OCI-M1 (cell line): ENCODE data around the gene COG1.
A peak's percentile ranks its signal among the peaks of the same experiment; 100 is the strongest.

Experiments
- DNase-seq: peaks from one replicate; lab custom pipeline; 2025; lab: John Stamatoyannopoulos, UW

COG1 gene

GRCh38 chr17:73172252-73172651 is 20.6 kb upstream of the COG1 start:
- no peak for DNase-seq

- no peak for DNase-seq
Measured at GRCh38 chr17:73174126-73174525, 18.7 kb upstream of the COG1 start.

DNA sequence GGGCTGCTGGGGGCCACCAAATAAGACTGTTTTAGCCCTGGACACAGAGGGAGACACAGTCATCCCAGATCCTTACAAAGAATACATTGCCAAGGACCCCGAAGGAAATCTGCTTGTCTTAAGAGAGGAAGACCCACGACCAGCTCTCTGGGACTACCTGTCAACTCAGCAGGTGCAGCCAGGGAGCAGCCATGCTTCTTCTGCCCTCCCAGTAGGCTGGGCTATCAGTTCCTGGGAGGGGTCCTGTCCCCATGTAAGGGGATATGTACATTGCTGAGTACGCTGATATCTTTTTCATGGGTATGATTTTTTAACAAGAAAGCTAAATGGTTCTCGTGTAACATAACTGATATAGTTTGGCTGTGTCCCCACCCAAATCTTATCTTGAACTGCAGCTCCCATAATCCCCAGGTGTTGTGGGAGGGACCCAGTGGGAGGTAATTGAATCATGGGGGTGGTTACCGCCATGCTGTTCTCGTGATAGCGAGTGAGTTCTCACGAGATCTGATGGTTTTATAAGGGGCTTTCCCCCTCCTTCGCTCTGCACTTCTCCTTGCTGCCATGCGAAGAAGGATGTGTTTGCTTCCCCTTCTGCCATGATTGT is 16.8 kb upstream of the COG1 start:
- peak; percentile 9 for DNase-seq

DNA sequence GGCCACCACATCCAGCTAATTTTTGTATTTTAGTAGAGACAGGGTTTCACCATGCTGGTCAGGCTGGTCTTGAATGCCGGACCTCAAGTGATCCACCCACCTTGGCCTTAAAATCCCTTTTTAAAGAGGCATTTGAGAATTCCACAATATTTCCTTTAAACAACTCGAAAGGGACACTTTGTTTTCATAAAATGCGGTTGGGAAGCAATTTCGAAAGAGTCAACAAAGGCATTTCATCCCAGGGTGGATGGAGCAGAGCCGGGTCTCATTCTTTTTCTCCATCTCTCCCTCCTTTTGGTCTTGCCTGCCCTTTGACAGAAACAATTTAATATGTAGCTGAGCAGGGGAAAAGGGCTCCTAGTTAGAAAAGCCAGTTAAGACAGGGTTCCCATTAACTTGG is 13.5 kb upstream of the COG1 start:
- DNase-seq: no peak

DNA sequence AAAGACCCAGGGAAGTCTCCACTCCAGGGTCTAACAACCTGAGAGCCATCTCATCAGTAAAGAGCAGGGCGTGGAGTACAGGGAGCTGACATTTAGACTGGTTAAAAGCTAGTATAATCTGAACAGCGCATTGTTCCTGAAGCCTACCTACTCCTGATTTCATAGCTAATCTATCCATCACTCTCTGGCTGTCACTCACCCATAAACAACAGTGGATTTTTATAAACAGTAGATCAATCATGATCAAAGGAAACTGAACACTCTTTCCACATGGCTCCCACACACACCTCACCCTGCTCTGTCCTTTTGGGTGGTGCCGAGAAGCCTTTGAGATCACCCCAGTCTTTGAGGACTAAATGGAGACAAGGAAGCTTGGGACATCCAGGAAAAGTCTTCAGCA is 13.0 kb upstream of the COG1 start:
- DNase-seq: no peak

GRCh38 chr17:73182616-73183310 is 10.1 kb upstream of the COG1 start:
- DNase-seq: no peak

GRCh38 chr17:73184136-73184993 is 8.5 kb upstream of the COG1 start:
- DNase-seq: peak; percentile 63

DNA sequence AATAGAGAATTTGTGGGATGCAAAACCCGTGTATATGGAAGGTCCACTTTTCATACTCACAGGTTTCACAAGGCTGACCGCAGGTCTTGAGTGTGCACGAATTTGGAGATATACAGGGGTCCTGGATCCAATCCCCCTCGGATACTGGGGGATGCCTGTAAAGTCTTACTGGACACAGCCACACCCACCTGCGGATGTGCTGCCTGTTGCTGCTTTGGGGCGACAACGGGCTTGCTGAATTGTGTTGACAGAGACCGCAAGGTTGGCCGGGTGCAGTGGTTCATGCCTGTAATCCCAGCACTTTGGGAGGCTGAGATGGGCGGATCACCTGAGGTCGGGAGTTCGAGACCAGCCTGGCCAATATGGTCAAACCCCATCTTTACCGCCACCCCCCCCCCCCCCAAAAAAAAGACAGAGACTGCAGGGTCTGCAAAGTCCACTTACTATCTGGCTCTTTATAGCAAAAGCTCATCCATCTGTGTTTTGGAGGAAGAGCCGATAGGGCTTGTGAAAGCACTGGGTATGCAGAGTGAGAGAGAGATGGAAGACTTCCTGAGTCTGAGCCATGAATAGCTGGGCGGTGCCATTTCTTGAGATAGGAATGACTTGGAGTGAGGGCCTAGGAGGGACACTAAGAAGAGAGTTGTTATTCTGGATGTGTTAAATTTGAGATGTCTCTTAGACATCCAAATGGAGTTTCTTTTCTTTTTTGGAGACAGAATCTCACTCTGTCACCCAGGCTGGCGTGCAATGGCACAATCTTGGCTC is 6.4 kb upstream of the COG1 start:
- no peak for DNase-seq

DNA sequence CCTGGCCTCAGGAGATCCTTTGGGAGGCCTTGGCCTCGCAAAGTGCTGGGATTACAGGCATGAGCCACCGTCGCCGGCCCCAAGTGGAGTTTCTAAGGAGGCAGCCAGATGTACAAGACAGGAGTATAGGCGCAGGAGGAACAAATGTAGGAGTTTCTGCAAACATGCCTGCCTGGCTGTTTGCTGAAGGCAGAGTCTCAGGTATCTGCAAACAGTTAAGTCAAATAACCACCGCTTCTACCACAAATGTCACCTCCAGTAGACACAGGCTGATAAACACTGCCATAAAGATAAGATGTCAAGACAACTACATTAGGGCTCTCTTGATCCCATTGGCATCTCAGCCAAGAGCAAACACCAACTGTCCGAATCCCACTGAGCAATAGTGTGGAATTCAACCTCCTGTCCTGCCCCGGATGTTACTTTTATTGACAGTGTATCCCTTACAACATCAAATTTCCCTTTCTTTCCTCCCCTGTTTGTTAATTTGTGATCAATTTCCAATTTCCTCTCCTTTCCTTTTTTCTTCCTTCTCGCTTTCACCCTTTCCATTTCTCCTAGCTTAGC is 5.6 kb upstream of the COG1 start:
- no peak for DNase-seq

GRCh38 chr17:73188011-73188410 is 4.8 kb upstream of the COG1 start:
- DNase-seq: no peak

DNA sequence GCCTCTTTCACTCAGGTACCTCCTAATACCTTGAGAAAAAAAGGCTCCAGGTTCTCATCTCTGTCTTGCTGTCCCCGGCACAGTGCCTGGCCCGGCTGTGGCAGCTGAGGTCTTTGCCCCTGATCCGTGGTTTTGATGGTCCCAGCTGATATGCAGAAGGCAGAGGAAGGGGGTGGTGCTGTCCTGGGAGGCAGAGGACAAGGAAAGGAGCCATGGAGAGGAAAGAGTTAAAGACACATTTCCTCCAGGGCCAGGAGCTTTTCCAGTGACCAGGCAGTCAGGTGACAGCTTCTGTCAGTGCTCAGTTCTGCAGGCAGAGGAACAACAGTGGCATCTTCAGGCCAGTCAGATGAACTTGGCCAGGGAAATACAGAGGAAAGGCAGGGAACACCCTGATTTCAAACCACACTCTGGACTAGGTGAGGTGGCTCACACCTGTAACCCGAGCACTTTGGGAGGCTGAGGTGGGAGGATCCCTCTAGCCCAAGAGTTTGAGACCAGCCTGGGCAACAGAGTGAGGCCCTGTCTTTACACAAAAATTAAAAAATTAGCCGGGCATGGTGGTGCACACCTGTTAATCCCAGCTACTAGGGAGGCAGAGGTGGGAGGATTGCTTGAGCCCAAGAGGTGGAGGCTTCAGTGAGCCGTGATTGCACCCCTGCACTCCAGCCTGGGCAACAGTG is 3.3 kb upstream of the COG1 start:
- DNase-seq: peak; percentile 64

GRCh38 chr17:73191443-73192205 is 1.2 kb upstream of the COG1 start:
- peak; percentile 90 for DNase-seq

- peak; percentile 86 for DNase-seq
Measured at GRCh38 chr17:73192206-73192893, 505 bp upstream of the COG1 start.

DNA sequence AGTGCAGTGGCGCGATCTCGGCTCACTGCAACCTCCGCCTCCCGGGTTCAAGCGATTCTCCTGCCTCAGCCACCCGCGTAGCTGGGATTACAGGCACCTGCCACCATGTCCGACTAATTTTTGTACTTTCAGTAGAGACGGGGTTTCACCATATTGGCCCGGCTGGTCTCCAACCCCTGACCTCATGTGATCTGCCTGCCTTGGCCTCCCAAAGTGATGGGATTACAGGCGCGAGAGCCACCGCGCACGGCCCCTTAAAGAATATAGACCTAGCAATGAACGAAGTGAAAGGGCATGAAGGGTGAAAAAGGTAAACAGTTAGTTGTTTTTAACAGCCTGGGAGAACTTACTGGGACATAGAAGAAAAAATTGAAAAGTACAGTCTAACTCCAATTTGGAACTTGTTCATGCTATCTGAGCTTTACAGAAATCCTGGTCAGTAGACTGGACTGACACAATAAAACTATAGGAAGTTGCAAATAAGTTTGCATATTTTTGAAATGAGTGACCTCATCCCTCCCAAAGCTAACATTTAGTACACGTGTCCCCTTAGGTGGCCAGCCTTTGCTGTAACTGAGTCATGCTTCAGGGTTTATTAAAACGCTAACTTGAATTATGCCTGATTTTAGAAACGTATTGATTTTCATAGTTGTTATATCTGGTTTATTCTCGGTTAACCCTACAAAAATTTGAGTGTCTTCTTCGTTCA is 1.8 kb downstream of the COG1 start:
- DNase-seq: no peak

DNA sequence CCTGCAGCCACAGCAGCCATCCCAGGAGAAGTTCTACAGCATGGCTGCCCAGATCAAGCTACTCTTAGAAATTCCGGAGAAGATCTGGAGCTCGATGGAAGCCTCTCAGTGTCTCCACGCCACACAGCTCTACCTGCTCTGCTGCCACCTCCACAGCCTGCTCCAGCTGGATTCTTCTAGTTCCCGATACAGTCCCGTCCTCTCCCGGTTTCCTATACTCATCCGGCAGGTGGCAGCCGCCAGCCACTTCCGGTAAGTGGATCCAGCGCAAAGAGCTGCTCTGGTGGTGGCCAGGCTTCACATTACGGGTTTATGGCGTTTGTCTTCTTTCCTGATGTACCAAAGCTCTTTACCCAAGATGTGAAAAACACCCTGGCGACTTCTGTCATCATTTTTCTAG is 3.6 kb downstream of the COG1 start:
- DNase-seq: no peak

- no peak for DNase-seq
Measured at GRCh38 chr17:73197161-73197560, 4.3 kb downstream of the COG1 start.

GRCh38 chr17:73198201-73198929 is 5.5 kb downstream of the COG1 start:
- DNase-seq: no peak

GRCh38 chr17:73198930-73199260 is 6.0 kb downstream of the COG1 start:
- DNase-seq: no peak
